HL-60/S4 (cell line): ENCODE measurements around the gene ZBED6.
"Not testable (repeated sequence)": the region's sequence is repeated elsewhere in the genome, so short reads cannot be mapped to it uniquely, and the experiment has no call there.

Experiments
- in situ Hi-C: fragments of 300-500 bp; cut with MboI; formaldehyde crosslinking; loops from 2 replicates; pipeline ENCODE4 v1.14.3; 2022; ENCODE audit warnings: low sequenced_read_pairs

Gene ZBED6, protein sequence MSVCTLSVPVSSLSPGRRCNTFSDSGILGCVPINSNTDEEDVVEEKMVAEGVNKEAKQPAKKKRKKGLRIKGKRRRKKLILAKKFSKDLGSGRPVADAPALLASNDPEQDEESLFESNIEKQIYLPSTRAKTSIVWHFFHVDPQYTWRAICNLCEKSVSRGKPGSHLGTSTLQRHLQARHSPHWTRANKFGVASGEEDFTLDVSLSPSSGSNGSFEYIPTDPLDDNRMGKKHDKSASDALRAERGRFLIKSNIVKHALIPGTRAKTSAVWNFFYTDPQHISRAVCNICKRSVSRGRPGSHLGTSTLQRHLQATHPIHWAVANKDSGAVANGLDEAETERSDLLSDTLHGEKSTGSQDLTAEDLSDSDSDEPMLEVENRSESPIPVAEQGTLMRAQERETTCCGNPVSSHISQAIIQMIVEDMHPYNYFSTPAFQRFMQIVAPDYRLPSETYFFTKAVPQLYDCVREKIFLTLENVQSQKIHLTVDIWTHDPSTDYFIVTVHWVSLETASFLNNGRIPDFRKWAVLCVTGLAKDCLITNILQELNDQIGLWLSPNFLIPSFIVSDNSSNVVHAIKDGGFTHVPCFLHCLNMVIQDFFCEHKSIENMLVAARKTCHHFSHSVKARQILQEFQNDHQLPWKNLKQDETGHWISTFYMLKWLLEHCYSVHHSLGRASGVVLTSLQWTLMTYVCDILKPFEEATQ (N-terminal part only)

DNA sequence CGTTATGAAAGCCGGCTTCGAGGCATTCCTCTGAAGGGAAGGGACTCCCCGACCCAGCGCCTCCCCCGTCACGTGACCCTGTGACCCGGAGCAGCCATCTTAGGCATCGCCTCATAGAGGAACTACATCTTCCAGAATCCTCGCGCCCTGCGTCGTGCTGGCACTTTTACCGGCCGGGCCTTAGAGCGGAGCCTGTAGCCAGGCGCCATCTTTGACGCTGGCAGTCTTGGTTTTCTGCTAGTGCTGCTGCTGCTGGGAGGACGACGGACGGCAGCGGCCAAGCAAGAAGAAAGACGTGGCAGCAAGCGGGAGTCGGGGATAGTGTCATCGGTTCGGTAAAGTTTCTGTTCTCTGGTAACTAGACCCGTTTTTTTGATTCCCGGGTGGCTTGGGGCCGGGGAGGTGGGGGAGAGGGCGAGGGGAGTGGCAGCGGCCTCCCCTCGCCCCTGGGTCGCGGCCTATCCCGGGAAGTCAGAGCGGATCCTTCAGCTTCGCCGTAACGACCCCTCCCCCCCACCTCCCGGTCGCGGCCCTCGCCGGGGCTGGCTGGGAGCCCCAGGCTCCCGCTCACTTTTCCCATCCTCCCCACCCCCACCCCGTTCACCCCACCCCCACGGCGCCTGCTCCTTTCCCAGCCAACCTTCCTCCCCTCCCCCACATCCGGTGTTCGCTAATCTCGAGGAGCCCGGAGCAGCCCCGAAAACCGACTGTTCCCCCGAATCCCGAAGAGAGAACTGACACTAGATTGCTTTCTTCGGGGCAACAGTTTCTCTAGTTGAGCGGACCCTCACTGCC, at the start of gene ZBED6, which contains the start of gene ZC3H11A:
Gene ZBED6 (plus strand): TSS at position 183 of the 795 bp plus-strand sequence. CDS start 1,900 bp downstream, outside the sequence.
Gene ZC3H11A (plus strand): TSS at position 183 of the 795 bp plus-strand sequence. CDS start 21,448 bp downstream, outside the sequence.
- in situ Hi-C loops, result no loop called here

DNA sequence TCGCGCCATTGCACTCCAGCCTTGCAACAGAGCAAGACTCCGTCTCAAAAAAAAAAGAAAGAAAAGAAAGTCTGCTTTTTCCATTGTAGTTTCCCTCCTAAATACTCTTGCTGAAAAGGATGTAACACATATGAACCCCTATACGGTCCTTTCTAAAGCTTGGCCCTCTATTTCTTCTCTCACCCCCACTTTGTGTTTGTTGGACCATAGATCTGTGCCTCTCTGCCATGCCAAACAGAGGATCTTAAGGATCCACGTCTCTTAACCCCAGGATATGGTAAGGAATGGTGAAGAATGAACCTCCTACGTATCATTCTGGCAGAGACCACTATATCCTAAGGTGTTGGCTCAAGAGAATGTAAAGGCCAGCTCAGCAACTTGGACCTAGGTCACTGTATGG, 49.1 kb upstream of the ZBED6 start:
- in situ Hi-C loops, result no loop called here

DNA sequence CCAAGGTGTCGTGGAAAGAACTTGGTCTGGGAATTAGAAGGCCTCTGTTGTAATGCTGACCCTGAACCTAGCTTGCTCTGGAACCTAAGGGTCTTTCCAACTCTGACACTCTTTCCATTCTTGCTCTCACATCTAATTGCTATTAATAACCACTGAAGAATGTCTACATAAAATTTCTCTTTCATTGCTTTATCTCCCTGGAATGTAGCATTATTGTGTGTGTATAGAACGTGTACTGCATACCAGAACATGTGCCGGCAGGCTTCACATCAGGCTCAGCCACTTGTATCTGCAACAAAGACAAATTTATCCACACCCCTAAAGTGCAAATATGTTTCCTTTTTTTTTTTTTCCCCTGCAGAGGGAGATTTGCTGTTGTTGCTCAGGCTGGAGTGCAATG, 44.4 kb upstream of the ZBED6 start:
- in situ Hi-C loops, result no loop called here

DNA sequence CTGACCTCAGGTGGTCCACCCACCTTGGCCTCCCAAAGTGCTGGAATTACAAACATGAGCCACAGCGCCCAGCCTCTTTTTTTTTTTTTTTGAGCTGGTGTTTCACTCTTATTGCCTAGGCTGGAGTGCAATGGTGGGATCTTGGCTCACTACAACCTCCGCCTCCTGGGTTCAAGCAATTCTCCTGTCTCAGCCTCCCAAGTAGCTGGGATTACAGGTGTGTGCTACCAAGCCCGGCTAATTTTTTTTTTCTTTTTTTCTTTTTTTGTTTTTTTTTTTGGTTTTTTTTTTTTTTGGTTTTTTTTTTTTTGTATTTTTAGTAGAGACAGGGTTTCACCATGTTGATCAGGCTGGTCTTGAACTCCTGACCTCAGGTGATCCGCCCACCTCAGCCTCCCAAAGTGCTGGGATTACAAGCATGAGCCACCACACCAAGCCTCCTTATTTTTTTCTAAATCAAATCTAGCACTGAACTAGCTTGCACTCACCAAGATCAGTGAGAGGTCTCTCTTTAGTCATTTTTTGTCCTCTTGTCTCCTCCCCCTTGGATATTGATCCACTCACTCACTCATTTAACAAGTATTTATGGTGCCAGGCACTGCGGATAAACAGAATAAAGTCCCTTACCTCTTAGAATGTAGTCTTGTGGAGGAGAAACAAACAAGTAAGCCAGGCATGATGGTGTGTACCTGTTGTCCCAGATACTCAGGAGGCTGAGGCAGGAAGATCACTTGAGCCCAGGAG, 43.6 kb upstream of the ZBED6 start:
- in situ Hi-C loops, result not testable (repeated sequence)

DNA sequence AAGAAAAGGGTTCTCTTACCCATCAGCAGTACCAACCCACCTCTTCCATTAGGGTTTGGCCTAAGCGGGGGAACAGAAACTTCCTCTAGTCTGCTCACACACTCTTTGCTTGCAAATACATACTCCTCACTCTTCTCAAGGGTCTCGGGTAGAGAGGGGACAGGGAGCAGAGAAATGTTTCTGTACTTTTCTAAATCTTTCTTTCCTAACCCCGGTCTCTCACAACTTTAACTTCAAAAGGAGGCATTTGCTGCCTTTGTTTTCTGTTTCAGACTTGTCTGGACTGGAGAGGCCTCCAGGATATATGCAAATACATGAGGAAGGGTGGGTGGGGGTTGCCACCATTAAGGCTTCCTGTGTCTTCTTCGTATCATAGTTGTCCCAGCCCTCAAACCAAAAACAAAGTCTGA, 41.0 kb upstream of the ZBED6 start:
- in situ Hi-C loops, result no loop called here

DNA sequence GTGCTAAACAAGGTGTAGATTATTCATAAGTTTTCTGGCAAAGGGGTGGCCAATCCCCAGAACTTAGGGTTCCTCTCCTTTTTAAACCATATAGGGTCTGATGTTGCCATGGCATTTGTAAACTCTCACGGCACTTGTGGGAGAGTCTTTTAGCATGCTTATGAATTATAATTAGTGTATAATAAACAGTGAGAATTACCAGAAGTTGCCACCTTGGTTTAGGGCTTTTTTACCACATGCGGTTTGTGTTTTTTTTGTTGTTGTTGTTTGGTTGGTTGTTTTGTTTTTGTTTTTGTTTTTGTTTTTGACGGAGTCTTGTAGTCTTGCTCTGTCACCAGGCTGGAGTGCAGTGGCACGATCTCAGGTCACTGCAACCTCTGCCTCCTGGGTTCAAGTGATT, 39.4 kb upstream of the ZBED6 start:
- in situ Hi-C loops, result no loop called here

DNA sequence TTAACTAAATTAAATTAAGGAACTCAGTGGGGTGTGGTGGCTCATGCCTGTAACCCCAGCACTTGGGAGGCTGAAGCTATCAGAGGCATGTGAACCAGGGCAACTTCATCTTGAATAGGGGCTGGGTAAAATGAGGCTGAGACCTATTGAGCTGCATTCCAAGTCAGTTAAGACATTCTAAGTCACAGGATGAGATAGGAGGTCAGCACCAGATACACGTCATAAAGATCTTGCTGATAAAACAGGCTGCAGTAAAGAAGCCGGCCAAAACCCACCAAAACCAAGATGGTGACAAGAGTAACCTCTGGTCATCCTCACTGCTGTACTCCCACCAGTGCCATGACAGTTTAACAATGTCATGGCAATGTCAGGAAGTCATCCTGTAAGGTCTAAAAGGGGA, 36.7 kb upstream of the ZBED6 start:
- in situ Hi-C loops, result not testable (repeated sequence)

DNA sequence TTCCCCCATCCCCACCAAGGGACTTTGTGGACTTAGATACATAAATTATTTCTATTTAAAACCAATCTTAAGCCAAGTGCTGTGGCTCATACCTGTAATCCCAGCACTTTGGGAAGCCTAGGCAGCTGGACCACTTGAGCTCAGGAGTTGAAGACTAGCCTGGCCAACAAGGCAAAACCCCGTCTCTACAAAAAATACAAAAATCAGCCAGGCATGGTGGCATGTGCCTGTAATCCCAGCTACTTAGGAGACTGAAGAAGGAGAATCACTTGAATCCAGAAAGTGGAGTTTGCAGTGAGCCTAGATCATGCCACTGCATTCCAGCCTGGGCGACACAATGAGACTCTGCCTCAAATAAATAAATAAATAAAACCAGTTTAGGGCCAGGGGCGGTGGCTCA, 34.9 kb upstream of the ZBED6 start:
- in situ Hi-C loops, result no loop called here

DNA sequence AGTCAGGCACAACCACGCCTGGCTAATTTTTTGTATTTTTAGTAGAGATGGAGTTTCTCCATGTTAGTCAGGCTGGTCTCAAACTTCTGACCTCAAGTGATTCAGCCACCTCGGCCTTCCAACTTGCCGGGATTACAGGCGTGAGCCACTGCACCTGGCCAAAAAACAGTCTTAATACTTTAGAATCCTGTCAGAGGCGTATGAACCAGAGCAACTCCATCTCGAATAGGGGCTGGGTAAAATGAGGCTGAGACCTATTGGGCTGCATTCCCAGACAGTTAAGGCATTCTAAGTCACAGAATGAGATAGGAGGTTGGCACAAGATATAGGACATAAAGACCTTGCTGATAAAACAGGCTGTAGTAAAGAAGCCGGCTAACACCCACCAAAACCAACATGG, 33.5 kb upstream of the ZBED6 start:
- in situ Hi-C loops, result not testable (repeated sequence)

DNA sequence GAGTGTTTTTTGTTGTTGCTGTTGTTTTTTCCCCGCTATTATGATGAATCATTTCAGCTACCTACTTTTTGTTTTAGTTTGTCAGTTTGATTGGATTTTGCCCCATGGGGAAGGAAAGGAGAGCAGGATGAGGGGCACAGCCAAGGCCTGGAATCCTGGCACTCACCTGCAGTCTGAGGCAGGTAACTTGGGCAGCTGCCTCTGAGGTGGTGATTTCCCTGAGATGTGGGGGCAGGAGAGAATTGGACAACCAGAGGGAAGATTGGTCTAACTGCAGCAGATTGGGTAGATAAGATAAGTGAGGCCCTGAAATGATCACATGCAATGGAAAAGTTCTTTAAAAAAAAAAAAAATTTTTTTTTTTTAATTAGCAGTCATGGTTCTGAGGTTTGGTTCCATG, 31.9 kb upstream of the ZBED6 start:
- in situ Hi-C loops, result no loop called here

DNA sequence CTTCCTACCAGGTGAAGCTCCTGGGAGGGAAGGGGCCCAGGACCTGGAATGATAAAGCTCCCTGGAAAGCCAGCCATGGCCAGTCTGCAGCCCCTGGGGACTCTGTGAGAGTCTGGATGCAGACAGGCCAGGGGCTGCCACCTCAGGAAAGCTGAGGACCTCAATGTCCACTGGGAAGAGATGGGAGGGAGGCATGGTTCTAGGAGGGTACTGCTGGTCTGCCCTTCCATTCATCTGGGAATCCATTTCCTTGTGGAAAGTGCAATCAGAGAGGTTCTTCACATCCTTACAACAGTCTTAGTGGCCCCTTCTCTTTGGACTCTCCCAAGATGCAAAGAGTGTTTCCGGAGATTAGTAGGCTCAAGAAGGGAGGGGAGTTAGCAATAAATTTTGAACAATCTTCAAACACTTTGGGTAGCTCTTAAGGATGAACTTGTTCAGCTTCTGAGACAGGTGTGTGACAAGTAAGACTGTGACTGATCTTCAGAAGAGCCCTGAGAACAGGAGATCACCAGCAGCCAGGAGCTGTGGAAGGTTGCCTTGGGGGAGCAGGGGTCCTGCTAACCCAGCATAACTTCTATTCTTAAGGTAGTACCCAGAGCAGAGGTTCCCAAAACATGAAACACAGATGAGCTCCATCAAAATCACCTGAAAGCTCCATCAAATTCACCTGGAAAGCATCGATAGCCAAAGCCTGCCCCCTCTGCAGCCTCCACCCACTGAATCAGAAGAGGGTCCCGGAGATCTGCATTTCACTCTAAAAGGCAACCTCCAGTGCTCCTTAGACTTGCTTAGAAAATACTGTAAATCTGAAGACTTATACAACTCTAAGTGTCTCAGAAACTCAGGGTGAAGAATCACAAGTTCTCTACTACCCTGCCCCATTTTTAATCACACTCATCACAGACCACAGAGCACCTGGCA, 31.1 kb upstream of the ZBED6 start:
- in situ Hi-C loops, result no loop called here

DNA sequence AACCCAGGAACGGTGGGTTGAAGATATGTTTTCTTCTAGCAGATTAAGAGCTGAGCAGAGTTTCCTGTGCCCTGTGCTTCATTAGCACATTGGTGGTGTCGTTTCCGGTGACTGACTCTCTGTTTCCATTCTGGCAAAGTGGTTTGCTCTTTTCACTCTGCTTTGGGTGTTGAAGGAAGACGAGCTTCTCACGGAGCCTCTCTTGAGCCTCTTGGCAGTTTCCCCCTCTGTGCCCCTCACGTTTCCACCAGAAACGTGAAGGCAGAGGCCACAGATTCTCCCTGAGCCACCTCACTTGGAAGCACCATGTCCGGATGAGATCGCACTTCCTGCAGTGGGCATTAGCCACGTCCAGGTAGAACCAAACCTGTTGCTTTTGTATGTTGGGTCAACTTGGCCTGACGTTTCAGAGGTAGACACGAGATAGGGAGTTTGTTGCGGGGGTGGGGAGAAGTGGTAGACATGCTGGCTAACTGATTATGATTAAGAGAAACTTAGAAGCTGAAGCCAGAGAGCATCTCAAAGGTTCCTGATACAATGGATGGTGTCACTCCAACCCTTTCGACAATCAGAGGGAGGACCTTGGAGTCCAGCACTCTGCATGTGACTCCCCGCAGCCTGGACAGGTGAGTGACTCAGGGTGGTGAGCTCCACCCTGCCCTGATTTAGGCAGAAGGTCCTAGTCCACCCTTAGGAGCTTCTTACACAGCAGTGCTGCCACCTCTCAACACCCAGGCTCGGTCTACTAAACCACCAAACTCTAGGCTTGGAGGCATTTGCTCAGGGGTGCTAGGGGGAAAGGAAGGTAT, 30.2 kb upstream of the ZBED6 start, which contains the start of gene LAX1:
Gene LAX1 (plus strand): TSS at position 155 of the 809 bp plus-strand sequence. CDS start 383 bp downstream, at position 538.
- in situ Hi-C loops, result no loop called here

DNA sequence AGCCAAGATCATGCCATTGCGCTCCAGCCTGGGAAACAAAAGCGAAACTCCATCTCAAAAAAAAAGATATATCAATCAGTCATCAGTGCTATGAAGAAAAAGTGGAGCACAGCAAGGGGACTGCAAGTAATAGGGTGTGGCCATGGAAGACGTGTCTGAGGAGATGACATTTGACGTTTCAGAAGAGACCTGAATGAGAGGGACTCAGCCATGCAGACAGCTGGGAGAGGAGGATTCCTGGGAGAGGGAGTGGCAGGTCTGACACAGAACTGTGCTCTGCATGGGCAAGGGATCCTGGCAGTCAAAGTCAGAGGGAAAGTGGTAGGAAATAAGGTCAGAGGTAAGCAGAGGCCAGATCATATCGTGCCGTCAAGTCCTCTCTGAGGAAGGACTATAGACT, 27.2 kb upstream of the ZBED6 start:
- in situ Hi-C loops, result no loop called here

DNA sequence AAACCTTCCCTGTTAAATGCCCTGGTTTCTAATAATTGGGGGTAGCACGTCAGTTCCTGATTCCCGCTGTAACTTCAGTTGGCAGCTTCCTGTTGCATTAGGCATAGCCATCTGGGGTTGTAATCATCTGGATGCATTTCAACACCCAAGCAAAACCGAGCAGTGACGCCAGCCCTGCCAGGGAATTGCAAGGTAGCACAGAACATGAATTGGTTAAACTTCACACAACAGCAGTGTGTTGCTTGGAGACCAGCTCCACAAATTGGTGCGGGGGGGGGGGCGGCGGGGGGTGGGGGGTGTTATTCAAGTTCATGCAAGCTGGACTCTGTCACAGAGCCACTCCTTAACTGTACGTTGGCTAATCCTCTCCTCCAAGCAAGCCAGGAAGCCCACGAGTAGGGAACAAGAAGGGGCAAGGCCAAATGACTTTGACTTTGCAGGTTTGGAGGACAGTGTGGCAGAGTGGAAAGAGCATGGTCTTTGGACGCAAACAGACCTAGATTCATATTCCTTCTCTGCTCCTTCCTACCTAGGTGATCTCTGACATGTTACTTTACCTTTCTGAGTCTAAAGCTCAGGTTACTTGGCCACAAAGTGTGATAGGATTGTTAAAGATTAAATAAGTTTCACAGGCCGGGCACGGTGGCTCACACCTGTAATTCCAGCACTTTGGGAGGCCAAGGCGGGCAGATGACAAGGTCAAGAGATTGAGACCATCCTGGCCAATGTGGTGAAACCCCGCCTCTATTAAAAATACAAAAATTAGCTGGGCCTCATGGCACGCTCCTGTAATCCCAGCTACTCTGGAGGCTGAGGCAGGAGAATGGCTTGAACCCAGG, 25.7 kb upstream of the ZBED6 start:
- in situ Hi-C loops, result no loop called here

DNA sequence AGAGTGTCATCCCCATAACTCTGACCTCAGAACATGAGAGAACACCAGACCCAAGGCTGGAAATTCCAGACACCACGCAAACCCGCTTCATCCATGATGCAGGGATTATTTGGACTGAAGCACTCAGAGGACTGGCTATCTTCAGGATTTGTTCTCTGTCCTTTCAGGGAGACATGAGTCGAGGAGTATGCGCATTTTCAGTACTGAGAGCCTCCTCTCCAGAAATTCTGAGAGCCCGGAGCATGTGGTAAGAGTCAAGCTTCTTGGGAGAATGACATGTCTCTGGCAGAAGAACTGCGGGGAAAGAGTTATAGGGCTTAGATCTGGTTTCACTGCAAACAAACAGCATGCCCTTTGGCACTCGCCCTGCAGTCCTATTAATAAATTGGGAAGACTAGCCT, 23.5 kb upstream of the ZBED6 start:
- in situ Hi-C loops, result no loop called here

DNA sequence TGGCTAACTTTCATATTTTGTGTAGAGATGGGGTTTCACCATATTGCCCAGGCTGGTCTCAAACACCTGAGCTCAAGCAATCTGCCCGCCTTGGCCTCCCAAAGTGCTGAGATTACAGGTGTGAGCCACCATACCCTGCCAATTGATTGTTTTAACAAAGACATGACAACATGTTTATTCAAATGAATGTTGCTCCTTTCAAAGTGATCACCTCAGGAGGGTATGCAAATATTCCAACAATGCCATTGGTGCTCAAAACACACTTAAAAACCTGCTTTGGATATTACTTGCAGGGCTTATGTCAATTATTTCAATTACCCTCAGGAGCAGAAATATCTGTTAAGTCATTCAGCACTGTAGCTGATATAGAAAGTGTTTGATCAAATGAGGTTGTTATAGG, 22.6 kb upstream of the ZBED6 start:
- in situ Hi-C loops, result no loop called here

DNA sequence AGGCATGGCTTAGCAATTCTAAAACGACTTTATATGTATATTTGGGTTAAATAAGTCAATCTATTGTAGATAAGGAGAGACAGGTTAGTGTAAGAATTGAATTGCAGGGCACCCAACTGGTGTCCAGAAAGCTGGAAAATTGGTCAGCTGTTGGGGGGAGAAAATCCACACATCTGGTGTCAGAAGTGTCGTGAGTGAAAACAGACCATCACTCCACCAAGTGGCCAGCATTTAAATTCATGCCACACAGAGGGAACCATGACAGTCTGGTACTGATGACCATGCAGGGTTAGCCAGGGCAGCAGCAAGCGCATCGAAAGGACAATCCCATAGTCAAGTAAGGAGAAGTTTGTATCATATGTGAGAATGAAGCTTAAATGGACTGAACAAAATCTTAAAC, 18.8 kb upstream of the ZBED6 start:
- in situ Hi-C loops, result no loop called here

DNA sequence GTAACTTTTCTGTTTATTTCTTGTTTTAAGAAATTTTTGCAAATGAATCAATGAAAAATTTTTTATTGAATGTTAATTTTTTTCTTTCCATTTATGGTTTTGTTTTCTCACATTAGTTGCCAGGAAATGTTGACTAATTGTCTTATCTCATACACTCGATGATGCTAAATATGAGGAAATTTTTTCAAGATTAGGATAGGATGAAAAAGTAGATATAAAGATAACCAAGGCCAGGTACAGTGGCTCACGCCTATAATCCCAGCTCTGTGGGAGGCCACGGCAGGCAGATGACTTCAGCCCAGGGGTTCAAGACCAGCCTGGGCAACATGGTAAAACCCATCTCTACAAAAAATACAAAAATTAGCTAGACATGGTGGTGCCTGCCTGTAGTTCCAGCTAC, 17.8 kb upstream of the ZBED6 start:
- in situ Hi-C loops, result no loop called here
